22Rv1 (cell line): ENCODE results near the gene SH3RF3.

Experiments used
- ZFX ChIP-seq: fragments of 450-650 bp; IDR thresholded peaks from 2 replicates; pipeline ENCODE4 v1.6.1; 2017; ENCODE audit warnings: antibody characterized with exemption, borderline replicate concordance
- TF ChIP-seq, protein P1 (sequence below): fragments of 450-650 bp; IDR thresholded peaks from 2 replicates; pipeline ENCODE4 v1.5.1; 2017; ENCODE audit warnings: mild to moderate bottlenecking

DNA sequence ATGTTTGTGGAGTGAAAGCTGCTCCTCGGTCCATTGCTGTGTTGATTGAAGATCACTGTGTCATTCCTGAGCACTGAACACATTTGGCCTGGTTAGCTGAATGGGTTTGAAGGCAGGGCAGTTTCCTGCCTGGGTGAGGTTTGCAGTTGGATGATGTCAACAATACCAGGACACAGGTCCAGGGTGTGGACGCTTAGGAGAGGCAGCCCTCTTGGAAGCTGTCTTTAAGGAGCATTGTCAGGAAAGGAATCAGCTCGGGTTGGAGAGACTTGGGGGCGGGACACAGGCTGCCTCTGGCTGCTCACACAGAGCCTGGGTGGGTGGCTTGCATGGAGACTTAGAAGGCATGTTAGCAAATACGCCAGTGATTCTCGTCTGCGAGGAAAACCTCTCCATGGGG, 247.1 kb downstream of the SH3RF3 start:
- TF ChIP-seq, protein P1, sequence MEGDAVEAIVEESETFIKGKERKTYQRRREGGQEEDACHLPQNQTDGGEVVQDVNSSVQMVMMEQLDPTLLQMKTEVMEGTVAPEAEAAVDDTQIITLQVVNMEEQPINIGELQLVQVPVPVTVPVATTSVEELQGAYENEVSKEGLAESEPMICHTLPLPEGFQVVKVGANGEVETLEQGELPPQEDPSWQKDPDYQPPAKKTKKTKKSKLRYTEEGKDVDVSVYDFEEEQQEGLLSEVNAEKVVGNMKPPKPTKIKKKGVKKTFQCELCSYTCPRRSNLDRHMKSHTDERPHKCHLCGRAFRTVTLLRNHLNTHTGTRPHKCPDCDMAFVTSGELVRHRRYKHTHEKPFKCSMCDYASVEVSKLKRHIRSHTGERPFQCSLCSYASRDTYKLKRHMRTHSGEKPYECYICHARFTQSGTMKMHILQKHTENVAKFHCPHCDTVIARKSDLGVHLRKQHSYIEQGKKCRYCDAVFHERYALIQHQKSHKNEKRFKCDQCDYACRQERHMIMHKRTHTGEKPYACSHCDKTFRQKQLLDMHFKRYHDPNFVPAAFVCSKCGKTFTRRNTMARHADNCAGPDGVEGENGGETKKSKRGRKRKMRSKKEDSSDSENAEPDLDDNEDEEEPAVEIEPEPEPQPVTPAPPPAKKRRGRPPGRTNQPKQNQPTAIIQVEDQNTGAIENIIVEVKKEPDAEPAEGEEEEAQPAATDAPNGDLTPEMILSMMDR, result no peak
- no peak for TF ChIP-seq ZFX
